Muscle of back (tissue), 13 donors: Measurements from ENCODE around the gene PSTPIP1. TPM values are rescaled to one million over a fixed set of nuclear protein-coding genes. Genes with fewer than 3 reads are reported as not detected.
"Not testable (repeated sequence)": the region's sequence is repeated elsewhere in the genome, so short reads cannot be mapped to it uniquely, and the experiment has no call there.

ENCODE experiments used
- DNase-seq, 3 donors: peaks; one replicate each; pipeline versions ENCODE4 v3.0.0 to v3.0.0-alpha.2; 2013
- long read RNA-seq, 9 donors: transcript quantifications; one replicate each; lab custom pipeline, GENCODE V29; 2026
- polyA plus RNA-seq, 10 donors: library from polyadenylated mRNA; unstranded; fragments of 120-200 nt; gene quantifications; one replicate each; pipeline ENCODE4 v1.2.1, GENCODE V29; 2013; ENCODE audit not compliant: insufficient read length in 10 of 10

The PSTPIP1 gene
- polyA plus RNA-seq, result 1 to 10 TPM; 1.4 to 6.6 (median 2.1) TPM
- long read RNA-seq, donor 1, result 0 reads
- long read RNA-seq, donor 2, result 0 reads
- long read RNA-seq, donor 3, result 0 reads
- long read RNA-seq, donor 4, result 0 reads
- long read RNA-seq, donor 5, result 0 reads
- long read RNA-seq, donor 6, result 0 reads
- long read RNA-seq, donor 7, partial matches to known transcripts, result 0 of 1 reads
- long read RNA-seq, donor 7, other reads (novel, unspliced or antisense), result 0 of 1 reads
- long read RNA-seq, donor 8, result 0 reads
- long read RNA-seq, donor 9, result 0 reads

DNA sequence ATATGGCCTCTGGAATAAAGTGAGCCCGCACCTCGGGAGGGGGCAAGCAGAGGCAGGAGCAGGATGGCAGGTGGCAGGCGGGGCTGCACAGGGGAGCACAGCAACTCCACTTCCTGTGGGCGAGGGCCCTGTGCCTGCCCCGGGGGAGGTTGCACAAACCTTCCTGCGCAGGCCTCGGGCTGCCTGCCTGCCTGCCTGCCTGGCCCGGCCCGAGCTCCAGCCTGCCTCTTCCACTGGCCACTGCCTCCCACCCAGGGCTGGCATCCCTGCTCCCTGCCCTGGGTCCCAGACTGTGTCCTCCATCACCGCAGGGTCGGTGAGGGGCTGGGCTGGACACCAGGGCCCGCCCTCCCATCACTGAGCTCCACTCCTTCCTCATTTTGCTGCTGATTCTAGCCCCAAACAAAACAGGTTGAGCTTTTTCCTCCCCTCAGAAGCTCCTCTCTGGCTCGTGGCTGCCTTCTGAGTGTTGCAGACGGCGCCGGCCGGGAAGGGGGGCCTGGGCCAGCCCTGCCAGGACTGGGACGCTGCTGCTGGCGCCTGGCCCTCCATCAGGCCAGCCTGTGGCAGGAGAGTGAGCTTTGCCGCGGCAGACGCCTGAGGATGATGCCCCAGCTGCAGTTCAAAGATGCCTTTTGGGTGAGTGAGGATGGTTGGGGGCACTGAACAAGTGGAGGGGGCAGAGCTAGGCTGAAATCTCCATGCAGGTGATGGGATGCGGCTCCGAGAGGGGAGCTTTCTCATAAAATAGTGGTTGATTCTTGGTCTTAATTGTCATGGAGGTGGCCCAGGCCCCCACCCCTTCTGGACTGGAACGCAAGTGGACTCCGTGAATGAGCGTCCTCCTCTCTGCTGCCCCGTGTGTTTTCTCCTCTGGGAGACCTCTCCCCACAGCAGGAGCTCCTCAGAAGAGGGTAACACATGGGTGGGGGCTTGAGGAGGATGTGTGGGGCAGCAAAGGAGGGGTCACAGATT, at the start of gene PSTPIP1:
Gene PSTPIP1, plus strand, starts transcription at position 156 of the 975 bp plus-strand sequence. Its CDS starts 448 bp downstream, at position 604.
- DNase-seq, result peak in 1 of 3 donors; percentile 79

DNA sequence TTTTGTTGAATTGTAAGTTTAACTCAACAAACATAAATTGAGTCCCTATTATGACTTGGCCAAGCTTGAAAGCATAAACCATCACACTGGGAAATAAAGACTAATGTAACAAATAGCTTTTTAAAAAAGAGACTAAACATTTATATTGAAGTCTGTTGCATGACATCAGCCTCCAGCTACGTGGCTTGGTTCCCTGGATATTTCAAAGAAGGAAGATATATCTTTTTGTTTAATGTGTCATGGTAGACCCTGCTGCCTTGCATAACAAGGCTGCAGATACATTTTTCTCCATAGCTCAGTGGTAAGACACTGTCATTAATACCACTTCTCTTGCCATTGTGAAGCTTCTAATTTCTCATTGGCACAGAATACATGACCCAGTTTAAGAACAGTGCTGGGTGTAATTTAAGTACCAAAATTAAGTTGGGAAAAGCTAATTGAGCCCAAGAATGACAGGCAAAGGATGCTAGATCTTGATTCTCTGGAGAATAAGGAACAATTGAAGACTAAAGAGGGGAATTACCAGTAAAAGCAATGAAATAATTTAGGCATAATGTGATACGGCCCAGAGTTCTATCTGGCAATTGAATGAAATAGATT, 49.3 kb upstream of the PSTPIP1 start:
- DNase-seq, result no peak

DNA sequence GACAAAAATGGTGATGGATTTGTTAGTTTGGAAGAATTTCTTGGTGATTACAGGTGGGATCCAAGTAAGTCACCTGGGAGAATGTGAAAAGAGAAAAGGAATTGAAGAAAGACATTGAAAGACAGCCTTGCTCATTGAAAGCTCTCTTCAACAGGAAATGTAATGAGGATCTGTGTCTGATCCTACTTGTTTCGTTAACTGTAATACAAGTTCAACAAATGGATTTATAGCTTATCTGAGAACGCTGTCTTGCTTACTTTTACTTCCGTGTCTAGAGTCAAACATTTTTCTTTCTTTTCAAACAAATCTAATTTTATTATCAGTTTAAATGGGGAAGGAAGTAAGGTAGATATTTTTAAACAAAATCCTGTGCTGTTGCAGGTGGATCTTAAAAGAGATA, 47.5 kb upstream of the PSTPIP1 start:
- DNase-seq, result no peak

DNA sequence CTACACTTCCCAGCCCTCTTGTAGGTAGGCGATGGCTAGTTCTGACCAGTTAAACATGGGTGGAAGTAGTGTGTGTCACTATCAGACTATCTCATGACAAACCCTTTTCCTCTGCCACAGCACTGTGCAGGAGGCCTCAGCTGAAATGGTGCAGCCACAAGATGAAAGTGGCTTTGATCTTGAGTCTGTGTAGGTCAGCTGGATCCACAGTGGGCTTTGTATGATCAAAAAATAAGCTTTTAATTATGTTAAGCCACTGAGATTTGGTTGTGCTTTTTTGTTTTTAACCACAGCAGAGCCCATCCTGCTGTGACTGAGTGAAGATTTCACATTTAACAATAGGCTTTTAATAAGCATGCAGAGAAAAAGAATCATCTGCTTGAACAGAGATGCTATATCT, 43.7 kb upstream of the PSTPIP1 start:
- no peak for DNase-seq

DNA sequence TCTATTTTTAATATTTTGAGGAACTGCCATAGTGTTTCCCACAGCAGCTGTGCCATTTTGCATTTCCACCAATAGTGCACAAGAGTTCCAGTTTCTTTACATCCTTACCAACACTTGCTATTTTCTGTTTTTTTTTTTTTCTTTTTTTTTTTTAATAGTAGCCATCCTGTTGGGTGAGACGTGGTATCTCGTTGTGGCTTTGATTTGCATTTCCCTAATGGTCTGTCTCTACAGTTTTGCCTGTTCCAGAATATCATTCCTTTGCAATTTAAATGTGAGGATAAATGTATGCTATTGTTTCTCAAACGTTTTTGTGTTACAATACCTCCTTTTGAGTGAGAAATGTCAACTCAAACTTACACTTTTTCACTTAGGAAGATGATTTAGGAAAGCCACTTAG, 41.0 kb upstream of the PSTPIP1 start:
- DNase-seq, result no peak

DNA sequence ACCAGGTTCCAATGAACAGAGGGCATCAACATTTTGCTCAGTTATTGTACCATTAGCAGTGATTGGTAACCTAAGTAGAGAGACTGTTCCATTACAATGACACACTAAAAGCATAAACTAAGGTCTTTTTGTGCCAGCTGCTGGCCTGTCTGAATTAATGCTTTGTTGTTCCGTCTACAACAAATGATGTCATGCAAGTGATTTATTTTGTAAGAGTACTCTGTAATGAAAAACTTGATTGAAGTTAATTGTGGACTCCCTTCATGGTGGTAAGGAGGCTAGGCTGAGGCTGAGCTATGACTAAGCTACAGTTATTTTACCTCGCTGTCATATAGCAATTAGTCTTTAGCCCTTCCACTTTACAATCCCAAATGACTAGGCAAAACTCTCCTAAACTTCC, 40.2 kb upstream of the PSTPIP1 start:
- no peak for DNase-seq

DNA sequence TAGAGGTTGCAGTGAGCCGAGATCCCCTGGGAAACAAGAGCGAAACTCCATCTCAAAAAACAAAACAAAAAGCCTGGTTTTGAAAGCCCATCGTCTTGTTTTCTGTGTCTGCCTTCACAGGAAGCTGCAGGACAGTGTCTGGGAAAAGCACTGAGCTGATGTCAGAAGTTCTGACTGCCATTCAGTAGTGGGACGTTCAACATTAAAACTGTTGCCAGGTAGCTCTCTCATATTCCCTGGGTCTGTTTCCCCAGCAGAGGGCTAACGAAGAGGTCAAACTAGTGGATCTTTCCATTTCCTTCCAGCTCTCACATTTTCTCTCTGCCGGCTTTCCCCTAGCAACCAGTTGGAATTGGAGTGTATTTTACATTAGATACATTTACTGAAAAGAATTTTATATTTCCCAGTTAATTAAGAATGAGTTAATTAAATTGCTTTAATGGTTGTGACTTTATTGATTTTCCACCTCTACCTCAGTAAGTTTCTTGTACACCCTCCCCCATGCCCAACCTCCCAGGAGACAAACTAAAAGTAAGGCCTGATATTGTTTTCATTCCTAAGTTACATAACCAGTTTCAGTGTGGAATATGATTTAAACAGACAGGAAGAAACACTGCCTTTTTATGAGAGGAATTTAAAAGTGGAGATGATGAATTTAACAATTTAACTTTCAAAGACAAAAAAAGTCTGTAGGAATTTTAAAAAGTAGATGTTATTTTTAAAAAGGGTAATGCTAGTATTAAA, 33.5 kb upstream of the PSTPIP1 start:
- peak in 2 of 3 donors; percentile 55 to 66 for DNase-seq

DNA sequence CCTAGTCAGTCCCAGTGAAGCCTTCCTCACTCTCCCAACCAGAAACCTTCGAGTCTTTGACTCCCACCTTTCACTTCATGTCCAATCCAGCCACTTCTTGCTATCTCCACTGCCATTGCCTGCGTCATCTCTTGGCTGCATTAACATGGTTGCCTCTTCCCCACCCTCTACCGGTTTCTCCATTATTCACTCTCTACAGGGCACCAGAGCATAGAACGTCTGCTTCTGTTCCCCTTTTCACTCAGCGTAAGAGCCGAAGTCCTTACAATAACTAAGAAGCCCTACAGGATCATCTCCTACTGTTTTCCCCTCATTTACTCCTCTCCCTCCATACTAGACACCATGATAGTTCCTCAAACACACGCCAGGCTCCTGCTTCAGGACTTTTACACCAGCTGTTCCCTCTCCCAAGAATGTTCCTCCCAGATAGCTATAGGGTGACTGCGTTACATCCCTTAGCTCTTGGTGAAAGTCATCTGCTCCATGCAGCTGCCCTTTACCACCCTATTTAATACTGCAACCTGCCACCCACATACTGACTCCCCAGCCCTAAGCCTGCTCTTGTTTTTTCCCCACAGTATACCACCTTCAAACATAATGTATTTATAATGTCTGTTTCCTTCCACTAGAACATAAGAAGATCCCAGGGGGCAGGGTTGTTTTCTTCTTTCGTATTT, 32.5 kb upstream of the PSTPIP1 start:
- no peak for DNase-seq

- peak in 1 of 3 donors; percentile 29 for DNase-seq
Measured at GRCh38 chr15:76963596-76963995, 31.3 kb upstream of the PSTPIP1 start.

DNA sequence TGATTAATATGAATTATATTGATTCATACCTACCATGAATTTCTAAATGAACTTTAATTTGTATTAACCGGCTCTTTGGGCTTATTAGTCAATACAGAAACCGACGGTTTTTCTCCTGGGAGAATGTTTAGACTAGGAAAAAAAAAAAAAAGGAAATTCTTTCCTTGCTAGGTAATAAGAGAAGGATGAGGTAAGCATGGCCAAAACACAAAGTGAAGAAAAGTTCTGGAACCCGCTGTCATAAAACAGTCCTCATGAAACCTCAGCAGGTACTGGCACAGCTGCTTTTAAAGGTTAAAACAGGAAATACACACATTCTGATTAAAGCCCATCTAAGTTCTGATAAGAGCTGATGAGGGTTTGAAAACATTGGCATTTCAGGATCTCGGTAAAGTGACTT, 30.8 kb upstream of the PSTPIP1 start:
- DNase-seq, result peak in 1 of 3 donors; percentile 27

GRCh38 chr15:76966051-76966450, 28.9 kb upstream of the PSTPIP1 start:
- DNase-seq, result not testable (repeated sequence)

DNA sequence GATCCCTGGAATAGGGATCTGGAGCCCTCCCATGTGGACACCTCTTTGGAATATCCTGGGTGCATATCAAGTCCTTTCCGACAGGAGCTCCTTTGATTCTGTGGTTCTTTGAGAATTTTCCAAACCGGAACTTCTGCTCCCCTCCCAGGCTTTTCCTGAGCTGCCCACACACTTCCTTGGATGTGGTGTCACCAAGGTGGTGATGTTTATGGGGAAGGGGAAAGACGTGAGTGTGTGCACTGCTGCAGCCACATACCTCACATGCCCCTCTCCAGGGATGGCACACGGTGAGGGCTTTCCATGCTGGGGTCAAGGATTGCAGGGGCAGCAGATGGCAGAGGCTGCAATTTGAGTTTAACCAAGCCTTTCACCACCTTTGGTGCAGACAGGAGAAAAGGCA, 27.9 kb upstream of the PSTPIP1 start:
- no peak for DNase-seq

DNA sequence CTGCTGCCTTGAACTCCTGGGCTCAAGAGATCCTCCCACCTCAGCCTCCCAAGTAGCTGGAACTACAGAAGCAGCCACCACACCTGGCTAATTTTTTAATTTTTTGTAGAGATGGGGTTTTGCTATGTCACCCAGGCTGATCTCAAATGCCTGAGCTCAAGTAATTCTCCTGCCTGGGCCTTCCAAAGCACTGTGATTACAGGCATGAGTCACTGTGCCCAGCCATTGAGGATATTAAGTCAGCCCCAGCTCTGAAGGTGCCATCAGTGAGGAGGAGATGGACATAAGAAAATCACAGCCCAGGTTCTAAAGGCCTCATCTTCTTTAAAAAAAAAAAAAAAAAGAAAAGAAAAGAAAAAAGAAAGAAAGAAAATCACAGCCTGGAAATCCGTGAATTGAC, 26.6 kb upstream of the PSTPIP1 start:
- DNase-seq, result no peak

DNA sequence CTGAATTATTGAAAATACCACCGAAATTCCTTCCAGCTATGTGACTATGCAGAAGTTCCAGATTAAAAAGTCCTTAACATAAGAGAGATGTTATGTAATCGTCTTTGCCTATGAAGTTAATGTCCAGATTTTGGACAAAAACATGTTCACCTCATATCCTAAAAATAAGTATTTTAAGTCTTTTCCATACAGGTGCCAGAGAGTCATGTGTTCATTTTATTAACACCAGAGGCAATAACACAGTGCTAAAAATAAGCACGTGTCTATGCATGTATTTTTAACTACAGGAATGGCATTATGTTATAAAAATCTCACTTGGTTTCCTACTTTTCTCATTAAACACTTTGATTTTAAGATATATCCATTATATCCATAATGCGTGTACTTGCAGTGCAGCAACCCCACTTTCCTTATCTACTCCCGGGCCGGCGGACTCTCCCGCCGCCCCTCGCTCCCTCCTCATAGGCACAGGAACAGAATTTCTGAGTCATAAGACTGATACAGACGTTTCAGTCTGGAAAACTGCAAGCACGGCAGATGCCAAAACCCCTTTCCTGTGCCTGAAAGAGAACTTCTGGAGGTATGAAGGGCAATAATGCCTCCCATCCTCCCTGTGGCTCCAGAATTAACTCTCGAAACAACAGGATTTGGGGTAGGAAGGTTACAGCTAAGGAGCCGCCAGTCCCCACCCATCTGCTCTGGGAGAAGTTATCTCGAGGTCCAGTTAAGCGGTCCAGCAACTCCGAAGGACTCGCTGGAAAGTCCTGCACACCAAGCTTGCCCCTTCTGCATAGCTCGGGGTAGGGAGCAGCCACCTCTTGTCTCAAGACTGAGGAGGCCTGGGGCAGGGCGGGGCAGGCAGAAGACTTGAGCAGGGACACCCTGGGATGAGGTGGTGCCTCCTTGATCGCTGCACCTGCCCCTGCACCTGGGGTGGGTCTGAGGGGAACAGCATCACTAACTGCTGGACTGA, 22.3 kb upstream of the PSTPIP1 start:
- peak in 1 of 3 donors; percentile 59 for DNase-seq

DNA sequence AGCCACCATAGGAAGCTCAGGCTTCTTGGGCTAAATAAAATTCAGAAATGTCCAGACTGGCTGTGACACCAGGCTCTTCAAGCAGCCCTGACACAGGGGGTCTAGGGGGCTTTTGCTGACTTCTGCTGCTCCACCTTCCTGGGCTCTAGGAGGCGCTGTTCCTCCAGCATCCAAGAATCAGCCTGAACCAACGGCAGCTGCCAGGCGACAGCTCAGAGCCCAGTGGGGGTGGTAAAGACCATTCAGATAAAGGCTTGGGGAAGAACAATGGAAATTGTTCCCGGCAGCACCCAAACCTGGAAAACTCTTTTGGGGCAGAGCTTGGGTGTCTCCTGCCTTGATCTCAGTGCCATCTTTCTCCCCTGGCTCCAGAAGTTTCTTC, 21.6 kb upstream of the PSTPIP1 start:
- no peak for DNase-seq

- DNase-seq, result no peak
Measured at GRCh38 chr15:76973906-76974305, 21.0 kb upstream of the PSTPIP1 start.

DNA sequence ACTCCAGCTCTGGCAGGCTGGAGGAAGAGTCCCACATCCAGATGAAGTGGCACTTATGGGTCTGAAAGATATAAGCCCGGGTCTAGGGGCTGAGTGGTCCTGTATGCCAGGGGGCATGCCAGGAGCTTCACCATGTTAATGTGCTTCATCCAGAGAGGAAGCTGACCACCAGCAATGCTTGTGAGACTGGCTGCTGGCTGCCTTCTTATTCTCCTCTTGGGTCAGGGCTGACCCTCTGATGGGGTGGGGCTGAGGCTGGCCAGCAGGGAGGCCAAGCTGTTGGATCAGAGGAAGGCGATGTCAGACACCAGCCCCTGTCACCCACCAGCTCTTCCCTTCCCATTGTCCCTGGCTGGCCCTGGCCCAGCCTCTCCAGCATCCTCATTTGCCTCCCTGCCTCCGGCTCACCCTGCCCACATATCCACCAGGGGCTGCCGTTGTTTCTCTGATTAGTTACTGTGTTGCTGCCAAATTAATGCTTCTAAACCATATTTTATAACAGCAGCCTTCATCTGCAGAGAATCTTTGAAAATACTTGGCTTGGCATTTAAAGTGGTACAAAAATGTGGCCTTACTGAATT, 20.4 kb upstream of the PSTPIP1 start:
- DNase-seq, result no peak

GRCh38 chr15:76976141-76976540, 18.8 kb upstream of the PSTPIP1 start:
- DNase-seq, result no peak

DNA sequence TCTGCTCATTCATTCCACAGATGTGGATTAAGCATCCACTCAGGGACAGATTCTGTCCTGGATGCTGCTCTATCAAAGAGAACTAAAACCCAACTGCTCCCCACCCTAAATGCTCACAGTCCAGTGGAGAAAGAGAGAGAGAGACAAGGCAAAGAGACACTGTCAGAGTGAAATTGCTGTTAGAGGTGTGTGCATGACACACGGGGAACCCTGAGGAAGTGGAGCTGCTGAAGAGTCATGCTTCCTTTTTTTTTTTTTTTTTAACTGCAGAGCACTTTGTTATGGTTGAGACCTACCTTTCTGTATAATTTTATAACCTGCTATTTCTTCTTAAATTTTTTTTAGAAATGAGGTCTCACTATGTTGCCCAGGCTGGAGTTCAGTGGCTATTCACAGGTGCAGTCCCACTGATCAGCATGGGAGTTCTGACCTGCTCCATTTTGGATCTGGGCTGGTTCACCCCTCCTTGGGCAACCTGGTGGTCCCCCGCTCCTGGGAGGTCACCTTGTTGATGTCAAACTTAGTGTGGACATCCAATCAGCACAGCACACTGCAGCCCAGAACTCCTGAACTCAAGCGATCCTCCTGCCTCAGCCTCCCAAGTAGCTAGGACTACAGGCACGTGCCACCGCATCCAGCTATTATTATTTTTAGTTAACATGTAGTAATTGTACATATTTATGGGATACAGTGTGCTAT, 18.2 kb upstream of the PSTPIP1 start:
- DNase-seq, result no peak
